Measurements from ENCODE around the gene SIPA1L2.

DNA sequence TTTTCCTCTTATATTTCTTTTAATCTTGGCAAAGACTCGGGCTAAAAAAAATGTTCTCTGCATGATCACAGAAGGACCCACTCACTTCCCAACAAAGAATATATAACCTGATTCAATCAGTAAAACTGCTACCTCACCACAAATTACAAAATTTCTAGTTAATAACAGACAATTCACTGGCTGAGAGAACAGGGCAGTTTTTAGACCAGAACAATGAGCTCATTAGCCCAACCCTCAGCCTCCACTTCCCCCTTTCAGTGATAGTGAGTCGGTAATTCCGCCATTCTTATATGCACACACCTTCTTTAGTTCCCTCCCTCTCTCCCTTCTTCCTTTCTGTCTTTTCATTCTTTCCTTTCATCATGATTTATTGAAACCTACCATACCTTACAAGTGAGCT is 8.9 kb downstream of the SIPA1L2 start:
- TF ChIP-seq, protein P1, sequence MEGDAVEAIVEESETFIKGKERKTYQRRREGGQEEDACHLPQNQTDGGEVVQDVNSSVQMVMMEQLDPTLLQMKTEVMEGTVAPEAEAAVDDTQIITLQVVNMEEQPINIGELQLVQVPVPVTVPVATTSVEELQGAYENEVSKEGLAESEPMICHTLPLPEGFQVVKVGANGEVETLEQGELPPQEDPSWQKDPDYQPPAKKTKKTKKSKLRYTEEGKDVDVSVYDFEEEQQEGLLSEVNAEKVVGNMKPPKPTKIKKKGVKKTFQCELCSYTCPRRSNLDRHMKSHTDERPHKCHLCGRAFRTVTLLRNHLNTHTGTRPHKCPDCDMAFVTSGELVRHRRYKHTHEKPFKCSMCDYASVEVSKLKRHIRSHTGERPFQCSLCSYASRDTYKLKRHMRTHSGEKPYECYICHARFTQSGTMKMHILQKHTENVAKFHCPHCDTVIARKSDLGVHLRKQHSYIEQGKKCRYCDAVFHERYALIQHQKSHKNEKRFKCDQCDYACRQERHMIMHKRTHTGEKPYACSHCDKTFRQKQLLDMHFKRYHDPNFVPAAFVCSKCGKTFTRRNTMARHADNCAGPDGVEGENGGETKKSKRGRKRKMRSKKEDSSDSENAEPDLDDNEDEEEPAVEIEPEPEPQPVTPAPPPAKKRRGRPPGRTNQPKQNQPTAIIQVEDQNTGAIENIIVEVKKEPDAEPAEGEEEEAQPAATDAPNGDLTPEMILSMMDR (conservative IDR thresholded peaks at IDR 0.05 in 1 of 2, IDR thresholded peaks at IDR 0.05 in 1 of 2; ENCODE audit: extremely low read depth in 1 of 2, insufficient read depth in 1 of 2, low read depth in 1 of 2, low read length in 2 of 2): no peak
- no peak for TF ChIP-seq EZH2 (IDR thresholded peaks at IDR 0.05; ENCODE audit: borderline replicate concordance, low read length)

Measured in mammary epithelial cell (primary cell).